ENCODE data around the gene NIPAL1.
"Not testable (repeated sequence)": the region's sequence is repeated elsewhere in the genome, so short reads cannot be mapped to it uniquely, and the experiment has no call there.

NIPAL1 gene

DNA sequence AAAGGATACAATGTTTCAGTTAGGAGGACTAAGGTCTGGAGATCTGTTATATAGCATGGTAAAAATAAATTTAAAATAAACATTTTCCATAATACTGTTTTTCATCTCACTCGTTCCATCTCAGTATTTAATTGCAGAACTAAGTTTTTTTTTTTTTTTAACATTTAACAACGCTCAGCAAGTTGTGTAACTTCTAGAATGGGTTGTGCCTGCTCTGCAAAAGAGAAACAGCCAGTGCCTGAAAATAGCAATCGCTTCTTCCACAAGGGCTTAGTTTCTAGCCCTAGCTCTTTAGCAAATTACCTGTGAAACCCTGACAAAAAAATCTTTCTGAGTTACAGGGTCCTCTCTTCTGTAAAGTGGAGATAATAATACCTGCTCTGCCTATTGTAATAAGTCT lies 42.0 kb upstream of the NIPAL1 start:
- Histone ChIP-seq H4K20me1 (ENCODE audit: insufficient read depth) (no peaks in the 10 kb centered on the region), H2AFZ (ENCODE audit: low read depth) (no peak overlapping the region), H3K4me3 (IDR thresholded peaks at IDR 0.05; ENCODE audit: insufficient read depth, low read depth, low read length) (no peak overlapping the region), H3K9ac (no peak overlapping the region), H3K27me3 (ENCODE audit: insufficient read depth, low read depth) (no peaks in the 10 kb centered on the region), H3K4me2 (no peak overlapping the region), H3K36me3 (ENCODE audit: insufficient read depth) (no peaks in the 10 kb centered on the region), H3K4me1 (ENCODE audit: low read depth, poor library complexity, severe bottlenecking) (peaks cover 7% of the 10 kb centered on the region), H3K27ac (no peak overlapping the region), H3K79me2 (ENCODE audit: insufficient read depth, low read depth) (no peaks in the 10 kb centered on the region)
- TF ChIP-seq, protein P1, sequence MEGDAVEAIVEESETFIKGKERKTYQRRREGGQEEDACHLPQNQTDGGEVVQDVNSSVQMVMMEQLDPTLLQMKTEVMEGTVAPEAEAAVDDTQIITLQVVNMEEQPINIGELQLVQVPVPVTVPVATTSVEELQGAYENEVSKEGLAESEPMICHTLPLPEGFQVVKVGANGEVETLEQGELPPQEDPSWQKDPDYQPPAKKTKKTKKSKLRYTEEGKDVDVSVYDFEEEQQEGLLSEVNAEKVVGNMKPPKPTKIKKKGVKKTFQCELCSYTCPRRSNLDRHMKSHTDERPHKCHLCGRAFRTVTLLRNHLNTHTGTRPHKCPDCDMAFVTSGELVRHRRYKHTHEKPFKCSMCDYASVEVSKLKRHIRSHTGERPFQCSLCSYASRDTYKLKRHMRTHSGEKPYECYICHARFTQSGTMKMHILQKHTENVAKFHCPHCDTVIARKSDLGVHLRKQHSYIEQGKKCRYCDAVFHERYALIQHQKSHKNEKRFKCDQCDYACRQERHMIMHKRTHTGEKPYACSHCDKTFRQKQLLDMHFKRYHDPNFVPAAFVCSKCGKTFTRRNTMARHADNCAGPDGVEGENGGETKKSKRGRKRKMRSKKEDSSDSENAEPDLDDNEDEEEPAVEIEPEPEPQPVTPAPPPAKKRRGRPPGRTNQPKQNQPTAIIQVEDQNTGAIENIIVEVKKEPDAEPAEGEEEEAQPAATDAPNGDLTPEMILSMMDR (conservative IDR thresholded peaks at IDR 0.05; ENCODE audit: low read depth, low read length), result no peak

DNA sequence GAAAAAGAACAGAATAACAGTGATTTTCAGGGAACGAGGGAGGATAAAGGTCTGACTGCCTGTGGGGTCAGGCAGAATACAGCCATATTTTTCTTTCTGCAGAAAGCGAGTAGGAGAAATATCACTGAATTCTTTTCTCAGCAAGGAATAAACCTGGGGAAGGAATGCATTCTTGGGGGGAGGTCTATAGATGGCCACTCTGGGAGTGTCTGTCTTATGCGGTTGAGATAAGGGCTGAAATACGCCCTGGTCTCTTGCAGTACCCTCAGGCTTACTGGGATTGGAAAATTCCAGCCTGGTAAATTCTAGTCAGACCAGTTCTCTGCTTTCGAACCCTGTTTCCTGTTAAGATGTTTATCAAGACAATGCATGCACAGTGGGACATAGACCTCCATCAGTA lies 26.4 kb upstream of the NIPAL1 start:
- Histone ChIP-seq H3K9ac (no peak overlapping the region), H3K4me1 (ENCODE audit: low read depth, poor library complexity, severe bottlenecking) (no peaks in the 10 kb centered on the region), H3K4me3 (IDR thresholded peaks at IDR 0.05; ENCODE audit: insufficient read depth, low read depth, low read length) (no peak overlapping the region), H3K4me2 (no peak overlapping the region), H3K79me2 (ENCODE audit: insufficient read depth, low read depth) (no peaks in the 10 kb centered on the region), H2AFZ (ENCODE audit: low read depth) (no peak overlapping the region), H3K27me3 (ENCODE audit: insufficient read depth, low read depth) (no peaks in the 10 kb centered on the region), H3K27ac (no peak overlapping the region), H4K20me1 (ENCODE audit: insufficient read depth) (no peaks in the 10 kb centered on the region), H3K36me3 (ENCODE audit: insufficient read depth) (no peaks in the 10 kb centered on the region)
- TF ChIP-seq, protein P1 (conservative IDR thresholded peaks at IDR 0.05; ENCODE audit: low read depth, low read length), result no peak

DNA sequence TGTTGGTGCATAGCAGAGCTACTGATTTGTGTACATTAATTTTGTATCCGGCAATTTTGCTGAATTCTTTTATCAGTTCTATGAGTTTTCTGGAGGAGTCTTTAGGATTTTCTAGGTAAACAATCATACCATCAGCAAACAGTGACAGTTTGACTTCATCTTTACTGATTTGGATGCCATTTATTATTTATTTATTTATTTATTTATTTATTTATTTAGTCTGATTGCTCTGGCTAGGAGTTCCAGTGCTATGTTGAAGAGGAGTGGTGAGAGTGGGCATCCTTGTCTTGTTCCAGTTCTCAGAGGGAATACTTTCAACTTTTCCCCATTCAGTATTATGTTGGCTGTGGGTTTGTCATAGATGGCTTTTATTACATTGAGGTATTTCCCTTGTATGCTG lies 24.1 kb upstream of the NIPAL1 start:
- H3K9ac ChIP-seq, result not testable (repeated sequence)

DNA sequence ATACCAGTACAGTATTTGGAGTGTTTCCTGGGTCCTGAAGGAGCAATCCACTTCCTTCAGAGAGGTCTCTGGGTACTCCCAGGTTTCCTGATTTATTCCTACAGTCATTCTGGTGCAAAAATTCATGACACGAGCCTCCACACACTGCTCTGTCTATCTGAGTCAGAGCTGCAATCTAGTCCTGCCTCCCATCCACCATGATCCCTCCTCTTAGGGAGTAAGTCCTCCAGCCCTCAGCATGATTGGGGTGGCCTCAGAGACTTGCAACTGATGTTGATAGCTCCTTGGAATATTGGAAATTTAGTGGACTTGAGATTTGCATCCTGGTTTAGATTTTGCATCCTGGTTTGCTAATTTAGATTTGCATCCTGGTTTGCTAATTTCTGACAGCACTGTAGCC lies 20.6 kb upstream of the NIPAL1 start:
- Histone ChIP-seq H3K4me2 (no peak overlapping the region), H4K20me1 (ENCODE audit: insufficient read depth) (no peaks in the 10 kb centered on the region), H3K27me3 (ENCODE audit: insufficient read depth, low read depth) (no peaks in the 10 kb centered on the region), H3K27ac (no peak overlapping the region), H3K4me1 (ENCODE audit: low read depth, poor library complexity, severe bottlenecking) (no peaks in the 10 kb centered on the region), H3K4me3 (IDR thresholded peaks at IDR 0.05; ENCODE audit: insufficient read depth, low read depth, low read length) (no peak overlapping the region), H2AFZ (ENCODE audit: low read depth) (no peak overlapping the region), H3K79me2 (ENCODE audit: insufficient read depth, low read depth) (no peaks in the 10 kb centered on the region), H3K9ac (no peak overlapping the region), H3K36me3 (ENCODE audit: insufficient read depth) (no peaks in the 10 kb centered on the region)
- TF ChIP-seq, protein P1 (conservative IDR thresholded peaks at IDR 0.05; ENCODE audit: low read depth, low read length), result no peak

More for the DNA sequence above, 24.1 kb upstream of the NIPAL1 start:
- H3K4me3 ChIP-seq (IDR thresholded peaks at IDR 0.05; ENCODE audit: insufficient read depth, low read depth, low read length); H3K27me3 ChIP-seq (ENCODE audit: insufficient read depth, low read depth); H4K20me1 ChIP-seq (ENCODE audit: insufficient read depth); H3K79me2 ChIP-seq (ENCODE audit: insufficient read depth, low read depth); H3K4me1 ChIP-seq (ENCODE audit: low read depth, poor library complexity, severe bottlenecking); H2AFZ ChIP-seq (ENCODE audit: low read depth); H3K4me2 ChIP-seq; H3K27ac ChIP-seq; H3K36me3 ChIP-seq (ENCODE audit: insufficient read depth): not testable (repeated sequence)

DNA sequence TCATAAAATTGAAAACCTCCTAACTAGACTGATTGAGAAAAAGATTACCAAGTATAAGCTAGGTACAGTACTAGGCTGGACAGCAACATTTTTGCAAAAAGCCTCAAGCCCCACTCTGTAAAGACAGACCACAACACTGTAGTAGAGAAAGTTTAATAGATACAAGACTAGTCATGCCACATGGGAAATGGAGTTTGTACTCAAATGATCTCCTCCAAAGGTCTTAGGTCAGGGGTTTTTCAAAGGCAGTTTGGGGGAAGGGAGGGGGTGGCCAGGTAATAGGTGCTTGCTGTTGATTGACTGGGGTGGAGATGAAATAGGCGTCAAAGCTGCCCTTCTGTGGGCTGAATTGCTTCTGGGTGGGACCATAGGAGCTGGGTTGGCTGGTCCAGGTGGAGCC lies 14.3 kb upstream of the NIPAL1 start:
- Histone ChIP-seq H3K27ac (no peak overlapping the region), H3K9ac (no peak overlapping the region), H3K27me3 (ENCODE audit: insufficient read depth, low read depth) (no peaks in the 10 kb centered on the region), H4K20me1 (ENCODE audit: insufficient read depth) (no peaks in the 10 kb centered on the region), H2AFZ (ENCODE audit: low read depth) (no peak overlapping the region), H3K4me2 (no peak overlapping the region), H3K4me1 (ENCODE audit: low read depth, poor library complexity, severe bottlenecking) (no peaks in the 10 kb centered on the region), H3K4me3 (IDR thresholded peaks at IDR 0.05; ENCODE audit: insufficient read depth, low read depth, low read length) (no peak overlapping the region), H3K79me2 (ENCODE audit: insufficient read depth, low read depth) (no peaks in the 10 kb centered on the region), H3K36me3 (ENCODE audit: insufficient read depth) (no peaks in the 10 kb centered on the region)
- TF ChIP-seq, protein P1 (conservative IDR thresholded peaks at IDR 0.05; ENCODE audit: low read depth, low read length), result no peak
